Lower leg skin (tissue), 3 donors: ENCODE data around the gene AMOTL1.
A peak's percentile ranks its signal among the peaks of the same experiment; 100 is the strongest.

Source experiments
- CTCF ChIP-seq, 3 donors: fragments of 450-650 bp; IDR thresholded peaks; one replicate each; pipeline ENCODE4 v1.5.1; 2016; ENCODE audit warnings: antibody characterized with exemption in 3 of 3, mild to moderate bottlenecking in 3 of 3, moderate library complexity in 2 of 3
- POLR2A ChIP-seq, 2 donors: fragments of 450-650 bp; IDR thresholded peaks; one replicate each; pipeline ENCODE4 v1.6.1; 2016 to 2017; ENCODE audit warnings: antibody characterized with exemption in 2 of 2, mild to moderate bottlenecking in 1 of 2, moderate library complexity in 1 of 2

GRCh38 chr11:94786264-94787126 is 18.3 kb downstream of the AMOTL1 start:
- TF ChIP-seq CTCF (IDR thresholded peaks at IDR 0.05) (peak in 1 of 3 donors; percentile 28), POLR2A (IDR thresholded peaks at IDR 0.05) (no peak)
